Middle frontal gyrus (tissue), 1 donor: Measurements from ENCODE around the gene EBF3.

Experiments
- DNase-seq: peaks from one replicate; pipeline ENCODE4 v3.0.0-alpha.2; 2015; ENCODE audit warnings: low spot score; ENCODE audit errors: extremely low spot score

EBF3 gene, protein sequence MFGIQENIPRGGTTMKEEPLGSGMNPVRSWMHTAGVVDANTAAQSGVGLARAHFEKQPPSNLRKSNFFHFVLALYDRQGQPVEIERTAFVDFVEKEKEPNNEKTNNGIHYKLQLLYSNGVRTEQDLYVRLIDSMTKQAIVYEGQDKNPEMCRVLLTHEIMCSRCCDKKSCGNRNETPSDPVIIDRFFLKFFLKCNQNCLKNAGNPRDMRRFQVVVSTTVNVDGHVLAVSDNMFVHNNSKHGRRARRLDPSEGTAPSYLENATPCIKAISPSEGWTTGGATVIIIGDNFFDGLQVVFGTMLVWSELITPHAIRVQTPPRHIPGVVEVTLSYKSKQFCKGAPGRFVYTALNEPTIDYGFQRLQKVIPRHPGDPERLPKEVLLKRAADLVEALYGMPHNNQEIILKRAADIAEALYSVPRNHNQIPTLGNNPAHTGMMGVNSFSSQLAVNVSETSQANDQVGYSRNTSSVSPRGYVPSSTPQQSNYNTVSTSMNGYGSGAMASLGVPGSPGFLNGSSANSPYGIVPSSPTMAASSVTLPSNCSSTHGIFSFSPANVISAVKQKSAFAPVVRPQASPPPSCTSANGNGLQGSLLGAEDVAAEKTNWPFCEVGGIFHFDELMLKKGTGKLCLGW

GRCh38 chr10:129963641-129964501 lies at the start of gene EBF3:
TSS of gene EBF3 (minus strand) at chr10:129964274. CDS start at chr10:129963768, 506 bp downstream.
- no peak for DNase-seq

DNA sequence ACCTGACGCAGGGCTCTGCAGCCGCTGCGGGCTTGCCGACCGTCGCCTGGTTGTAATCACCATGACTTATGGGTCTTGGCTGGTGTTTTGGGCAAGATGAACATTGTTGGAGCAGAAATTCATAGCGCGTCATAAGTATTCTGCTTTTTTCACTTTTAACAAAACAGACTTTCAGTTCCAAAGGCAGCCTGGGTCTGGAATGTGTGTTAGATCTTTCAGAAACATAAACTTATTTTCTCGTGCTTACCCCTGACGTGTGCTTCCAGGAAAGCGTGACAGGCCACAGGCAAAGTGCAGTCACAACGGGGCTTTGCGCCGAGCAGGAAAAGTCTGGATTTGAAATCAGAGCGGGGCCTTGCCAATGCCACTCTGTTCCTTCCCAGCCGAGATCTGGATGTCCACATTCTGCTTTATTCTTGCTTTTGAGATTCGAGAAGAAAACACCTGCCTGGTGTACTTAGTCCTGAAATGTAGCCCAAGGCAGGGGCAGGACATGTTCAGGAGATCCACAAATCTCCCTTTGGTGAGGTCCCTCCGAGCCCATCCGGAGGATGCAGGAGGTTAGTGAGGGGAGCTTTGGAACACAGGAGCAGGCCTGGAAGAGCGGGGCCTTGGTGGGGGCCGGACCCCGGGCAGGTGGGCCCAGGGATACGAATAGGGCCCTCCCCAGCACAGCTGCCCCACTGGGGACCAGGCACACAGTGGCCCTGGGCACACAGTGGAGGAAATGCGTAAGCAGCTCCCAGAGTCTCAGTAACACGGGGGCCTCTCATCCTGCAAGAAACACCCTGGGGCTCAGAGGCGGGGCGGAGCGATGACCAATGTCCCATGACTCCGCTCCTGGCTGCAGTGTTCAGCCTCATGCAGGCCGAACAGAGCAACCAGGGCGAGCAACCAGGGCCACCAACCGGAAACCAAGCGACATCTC lies 49.5 kb upstream of the EBF3 start:
- DNase-seq: no peak

- DNase-seq: no peak
Measured at GRCh38 chr10:130012129-130012528, 48.1 kb upstream of the EBF3 start.

GRCh38 chr10:130010653-130011052 lies 46.6 kb upstream of the EBF3 start:
- no peak for DNase-seq

DNA sequence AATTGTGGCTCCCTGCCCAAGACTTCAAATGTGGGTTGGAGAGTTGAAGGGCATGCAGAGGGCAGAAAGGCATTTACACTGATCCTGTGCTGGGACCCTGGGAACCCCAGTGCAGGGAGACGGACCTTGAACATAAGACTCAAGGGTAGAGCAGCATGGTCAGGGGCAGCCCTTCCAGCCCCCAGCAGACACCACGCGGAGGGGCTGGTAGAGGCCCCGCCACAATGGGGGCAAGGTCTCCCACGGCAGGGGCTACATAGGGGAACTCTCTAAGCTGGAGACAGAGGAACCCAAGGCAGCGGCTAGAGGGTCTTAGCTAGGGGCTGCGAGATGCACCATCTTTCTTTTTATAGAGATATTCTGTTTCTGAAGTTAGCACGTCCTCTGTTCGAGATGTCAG lies 45.2 kb upstream of the EBF3 start:
- no peak for DNase-seq

GRCh38 chr10:130003787-130004613 lies 39.9 kb upstream of the EBF3 start:
- no peak for DNase-seq

DNA sequence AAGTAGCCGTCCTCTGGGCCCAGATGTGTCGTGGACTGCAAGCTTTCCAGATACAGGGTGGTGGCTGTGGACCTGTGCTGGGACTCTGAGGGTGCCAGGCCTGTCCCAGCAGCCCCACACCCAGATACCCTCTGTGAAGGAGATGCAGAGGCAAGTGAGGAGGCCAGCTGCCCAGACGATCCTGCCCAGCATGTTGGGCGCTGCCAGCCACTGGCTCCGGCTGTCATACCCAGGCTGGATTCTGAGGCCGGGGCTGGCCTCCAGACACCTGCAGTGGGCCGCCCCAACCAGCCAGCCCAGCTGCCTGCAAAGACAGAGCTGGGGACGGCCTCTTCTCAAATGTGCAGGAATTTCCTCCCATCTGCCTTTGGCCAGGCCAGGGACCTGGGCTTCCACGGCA lies 39.1 kb upstream of the EBF3 start:
- no peak for DNase-seq

- no peak for DNase-seq
Measured at GRCh38 chr10:130002606-130003005, 38.5 kb upstream of the EBF3 start.

GRCh38 chr10:130000918-130001317 lies 36.8 kb upstream of the EBF3 start:
- DNase-seq: no peak

DNA sequence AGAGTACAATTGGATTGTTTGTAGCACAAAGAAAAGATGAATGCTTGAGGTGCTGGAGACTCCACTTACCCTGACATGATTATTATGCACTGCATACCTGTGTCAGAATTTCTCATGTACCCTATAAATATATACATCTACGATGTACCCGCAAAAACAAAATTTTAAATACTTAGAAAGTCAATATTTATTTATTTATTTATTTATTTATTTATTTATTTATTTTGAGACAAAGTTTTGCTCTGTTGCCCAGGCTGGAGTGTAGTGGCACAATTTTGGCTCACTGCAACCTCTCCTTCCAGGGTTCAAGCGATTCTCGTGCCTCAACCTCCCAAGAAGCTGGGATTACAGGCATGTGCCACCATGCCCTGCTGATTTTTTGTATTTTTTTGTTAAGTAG lies 35.1 kb upstream of the EBF3 start:
- DNase-seq: no peak

DNA sequence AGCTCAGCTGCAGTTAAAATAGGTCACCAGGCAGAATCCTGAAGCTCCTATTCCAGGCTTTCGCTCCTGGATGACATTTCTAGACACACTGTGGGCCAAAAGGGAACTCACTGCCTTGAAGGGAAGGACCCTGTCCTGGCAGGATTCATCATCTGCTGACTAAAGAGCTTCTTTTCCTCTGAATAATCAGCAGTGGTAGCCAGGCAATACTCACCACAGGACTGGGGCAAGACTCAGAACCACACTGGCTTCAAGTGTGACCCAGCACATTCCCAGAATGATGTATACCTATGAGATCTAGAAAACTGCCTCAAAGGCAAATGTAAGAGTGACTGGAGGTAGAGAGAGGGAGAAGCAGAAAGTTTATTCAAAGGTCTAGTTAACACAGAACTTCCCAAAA lies 29.5 kb upstream of the EBF3 start:
- DNase-seq: no peak

DNA sequence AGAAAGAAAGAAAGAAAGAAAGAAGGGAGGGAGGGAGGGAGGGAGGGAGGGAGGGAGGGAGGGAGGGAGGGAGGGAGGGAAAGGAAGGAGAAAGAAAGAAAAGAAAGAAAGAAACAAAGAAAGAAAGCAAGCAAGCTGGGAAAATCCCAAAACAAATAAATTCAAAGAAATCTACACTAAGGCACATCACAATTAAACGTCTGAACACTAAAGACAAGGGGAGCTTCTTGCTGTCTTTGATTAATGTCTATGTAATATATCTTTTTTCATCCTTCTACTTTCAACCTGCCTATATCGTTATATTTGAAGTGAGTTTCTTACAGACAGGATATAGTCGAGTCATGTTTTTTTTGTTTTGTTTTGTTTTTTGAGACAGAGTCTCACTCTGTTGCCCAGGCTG lies 28.3 kb upstream of the EBF3 start:
- no peak for DNase-seq

- no peak for DNase-seq
Measured at GRCh38 chr10:129982825-129983224, 18.8 kb upstream of the EBF3 start.

DNA sequence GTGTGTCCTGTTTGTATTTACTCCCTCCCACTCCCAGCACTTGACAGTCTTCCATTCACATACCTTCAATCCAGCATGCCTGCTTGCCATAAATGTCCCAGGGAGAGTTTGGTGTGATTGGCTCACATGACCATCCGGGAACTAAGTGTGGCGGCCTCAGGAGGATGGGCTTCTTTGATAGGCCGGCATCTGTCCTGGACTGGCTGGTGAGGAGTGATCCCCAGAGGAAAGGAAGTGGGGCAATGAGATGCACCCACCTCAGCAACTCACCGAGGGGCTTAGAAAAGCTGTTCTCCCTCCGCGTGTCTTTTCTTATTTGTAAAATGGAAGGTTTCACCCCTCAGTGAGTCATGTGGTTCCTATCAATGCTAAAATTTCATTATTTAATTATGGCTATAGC lies 14.9 kb upstream of the EBF3 start:
- no peak for DNase-seq

GRCh38 chr10:129978322-129978721 lies 14.2 kb upstream of the EBF3 start:
- no peak for DNase-seq

DNA sequence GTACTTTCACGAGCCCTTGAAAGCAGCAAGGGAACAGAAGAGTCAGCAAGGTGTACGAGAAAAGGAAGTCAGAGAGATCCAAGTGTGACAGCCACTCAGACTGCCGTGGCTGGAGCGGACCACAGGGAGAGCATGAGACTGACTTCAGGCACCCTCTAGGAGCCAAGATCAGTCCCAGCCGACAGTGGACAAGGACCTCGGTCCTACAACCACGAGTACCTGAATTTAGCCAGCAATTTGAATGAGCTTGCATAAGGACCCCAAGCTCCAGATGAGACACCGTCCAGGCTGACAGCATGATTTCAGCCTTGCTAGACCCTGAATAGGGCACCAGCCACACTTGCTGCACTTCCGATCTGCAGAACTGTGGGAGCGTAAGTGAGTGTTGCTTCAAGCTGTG lies 13.7 kb upstream of the EBF3 start:
- DNase-seq: no peak

- DNase-seq: no peak
Measured at GRCh38 chr10:129973674-129974059, 9.6 kb upstream of the EBF3 start.

- no peak for DNase-seq
Measured at GRCh38 chr10:129972966-129973673, 9.0 kb upstream of the EBF3 start.

- no peak for DNase-seq
Measured at GRCh38 chr10:129972145-129972965, 8.3 kb upstream of the EBF3 start.
